NCI-H2171 treated with DMSO at 0.1 percent for 48 hours (cell line): ENCODE measurements around the gene OSBPL9.
"Not testable (repeated sequence)": the region's sequence is repeated elsewhere in the genome, so short reads cannot be mapped to it uniquely, and the experiment has no call there.

Source experiments
- DNase-seq: peaks from one replicate; lab custom pipeline; 2025; lab: John Stamatoyannopoulos, UW

Gene OSBPL9

DNA sequence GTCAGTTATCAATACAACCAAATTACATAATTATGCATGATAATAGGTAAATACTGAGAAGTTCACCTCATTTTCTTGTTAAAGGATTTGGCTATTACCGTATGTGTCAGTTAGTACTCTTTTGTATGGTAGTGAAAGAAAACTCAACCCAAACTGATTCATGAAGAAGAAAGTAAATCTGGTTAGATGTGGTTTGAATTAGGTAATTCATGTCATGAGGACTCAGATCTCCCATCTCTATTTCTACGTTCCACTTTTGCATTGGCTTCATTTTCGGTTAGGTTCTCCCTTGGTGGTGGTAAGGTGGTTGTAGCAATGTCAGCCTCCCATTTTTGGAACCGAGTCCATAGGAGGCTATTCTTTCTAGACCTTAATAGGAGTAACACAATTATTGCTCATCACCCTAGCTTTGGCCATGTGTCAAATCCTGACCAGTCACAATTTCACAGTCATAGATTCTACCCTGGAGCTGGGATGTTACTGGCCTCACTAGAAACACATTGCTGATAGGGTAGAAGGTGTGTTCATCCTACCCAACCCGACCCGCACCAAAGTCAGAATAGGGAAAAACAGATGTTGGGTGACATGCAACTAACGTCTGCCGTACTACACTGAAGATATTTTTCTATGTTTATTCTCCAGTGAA, 97.6 kb downstream of the OSBPL9 start:
- DNase-seq, result no peak

DNA sequence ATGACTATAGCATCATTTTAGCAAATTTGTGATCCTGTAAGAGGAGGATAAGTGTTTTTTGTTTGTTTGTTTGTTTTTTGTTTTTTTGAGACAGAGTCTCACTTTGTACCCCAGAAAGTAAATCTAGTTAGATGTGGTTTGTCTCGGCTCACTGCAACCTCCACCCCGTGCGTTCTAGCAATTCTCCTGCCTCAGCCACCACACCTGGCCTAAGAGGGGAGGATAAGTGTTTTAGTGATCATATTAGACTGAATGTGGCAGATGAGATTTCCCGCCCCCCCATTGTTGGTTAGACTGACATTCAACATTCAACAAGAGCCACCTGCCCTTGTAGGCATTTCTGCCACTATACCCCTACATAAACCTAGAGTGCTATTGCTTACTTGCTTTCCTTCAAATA, 98.5 kb downstream of the OSBPL9 start:
- DNase-seq, result no peak

DNA sequence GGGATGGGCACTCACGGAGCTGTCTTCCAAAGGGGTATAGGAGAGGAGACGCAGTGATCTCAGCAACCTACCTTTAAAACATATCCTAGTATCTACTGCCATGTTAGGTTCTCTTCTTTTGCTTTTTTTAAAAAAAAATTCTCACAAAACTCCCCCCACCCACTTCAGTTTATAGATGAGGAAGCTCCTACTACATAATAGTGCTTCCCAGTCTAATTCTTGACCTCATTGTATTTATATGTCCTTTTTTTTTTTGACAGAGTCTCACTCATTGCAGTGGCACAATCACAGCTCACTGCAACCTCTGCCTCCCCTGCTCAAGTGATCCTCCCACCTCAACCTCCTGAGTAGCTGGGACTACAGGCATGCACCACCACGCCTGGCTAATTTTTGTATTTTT, 99.9 kb downstream of the OSBPL9 start:
- DNase-seq, result no peak

DNA sequence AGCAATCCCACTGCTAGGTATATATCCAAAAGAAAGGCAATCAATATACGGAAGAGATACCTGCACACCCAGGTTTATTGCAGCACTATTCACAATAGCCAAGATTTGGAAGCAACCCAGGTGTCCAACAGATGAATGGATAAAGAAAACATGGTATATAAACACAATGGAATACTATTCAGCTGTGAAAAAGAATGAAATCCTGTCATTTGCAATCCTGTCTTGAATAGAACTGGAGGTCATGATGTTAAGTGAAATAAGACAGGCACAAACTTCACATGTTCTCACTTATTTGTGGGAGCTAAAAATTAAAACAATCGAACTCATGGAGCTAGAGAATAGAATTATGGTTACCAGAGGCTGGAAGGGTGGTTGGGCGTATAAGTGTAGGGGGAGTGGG, 101.0 kb downstream of the OSBPL9 start:
- DNase-seq, result no peak

DNA sequence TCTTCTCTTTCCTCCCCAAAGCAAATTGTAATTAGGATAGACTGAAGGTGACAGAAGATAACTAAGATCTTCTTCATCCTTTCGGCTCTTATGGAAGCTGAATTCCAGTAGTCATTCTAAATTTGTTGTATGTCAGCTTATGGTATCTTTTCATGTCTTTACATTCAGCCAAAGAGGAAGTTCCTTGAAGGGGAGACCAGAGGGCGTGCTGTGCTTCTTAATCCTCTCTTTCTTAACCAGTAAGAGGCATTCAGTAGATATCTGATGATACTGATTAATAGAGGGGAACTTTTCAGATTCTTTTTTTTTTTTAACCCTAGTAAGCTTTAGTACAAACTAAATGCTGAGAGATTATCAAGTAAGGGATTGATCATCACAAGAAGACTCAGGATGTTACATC, 102.3 kb downstream of the OSBPL9 start:
- no peak for DNase-seq

DNA sequence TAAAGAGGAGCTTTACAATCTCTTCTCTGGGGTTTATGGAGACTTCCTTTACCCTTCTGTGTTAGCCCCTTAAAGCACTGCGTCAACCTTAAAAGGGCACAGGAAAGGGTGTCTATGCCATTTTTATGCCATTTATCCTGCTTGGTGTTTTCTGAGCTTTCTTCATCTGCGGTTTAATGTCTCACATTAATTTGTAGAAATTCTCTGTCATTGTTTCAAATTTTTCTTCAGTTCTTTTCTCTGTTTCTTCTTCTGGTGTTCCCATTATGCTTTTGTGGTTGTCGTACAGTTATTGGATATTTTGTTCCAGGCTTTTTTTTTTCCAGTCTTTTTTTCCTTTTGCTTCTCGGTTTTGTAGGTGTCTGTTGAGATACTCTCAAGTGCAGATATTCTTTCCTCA, 107.9 kb downstream of the OSBPL9 start:
- no peak for DNase-seq

DNA sequence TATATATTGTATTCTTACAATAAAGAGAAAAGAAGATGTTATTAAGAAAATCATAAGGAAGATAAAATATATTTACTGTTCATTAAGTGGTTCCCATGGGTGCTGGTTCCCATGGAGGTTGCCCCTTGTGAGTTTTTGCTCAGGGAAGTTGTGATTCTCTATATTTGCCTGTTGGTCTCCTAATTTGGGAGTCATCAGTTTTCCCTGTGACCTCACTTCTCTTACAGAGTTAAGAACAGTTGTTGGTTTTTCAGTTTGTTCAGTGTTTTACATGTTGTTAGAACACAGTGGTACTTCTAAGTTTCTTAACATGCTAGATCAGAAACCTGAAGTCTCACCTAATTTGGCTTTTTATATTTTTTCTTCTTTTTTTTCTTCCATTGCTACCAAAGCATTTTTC, 109.2 kb downstream of the OSBPL9 start:
- no peak for DNase-seq

DNA sequence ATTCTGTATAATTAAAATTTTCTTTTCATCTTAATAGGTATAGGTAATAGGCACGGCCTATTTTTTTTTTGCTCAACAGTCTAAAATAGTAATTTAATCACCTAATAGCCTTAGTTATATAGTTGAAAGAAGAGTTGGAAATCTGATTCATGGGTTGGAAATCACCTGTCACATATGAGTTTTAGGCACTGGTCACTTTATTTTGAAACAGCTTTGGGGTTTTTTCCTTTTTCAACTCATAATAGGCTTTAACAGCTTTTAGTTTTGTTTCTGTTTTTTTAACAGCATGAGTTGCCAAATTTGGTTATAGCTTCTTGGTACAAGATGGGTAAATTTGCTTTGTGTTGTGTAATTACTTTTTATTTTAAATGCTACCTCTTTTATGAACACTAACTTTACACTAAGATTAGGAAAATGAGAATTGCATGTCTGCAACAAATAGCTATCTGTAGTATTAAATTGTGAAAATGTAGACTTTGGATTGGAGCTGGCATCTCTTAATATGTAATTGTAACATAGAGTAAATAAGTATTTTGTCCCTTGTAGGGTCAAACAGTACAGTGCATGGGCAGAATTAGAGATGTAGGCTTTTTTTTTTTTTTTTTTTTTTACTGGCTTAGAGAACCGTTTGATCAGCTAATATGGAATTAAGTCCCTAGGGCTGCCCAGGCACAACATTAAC, 109.8 kb downstream of the OSBPL9 start:
- no peak for DNase-seq

DNA sequence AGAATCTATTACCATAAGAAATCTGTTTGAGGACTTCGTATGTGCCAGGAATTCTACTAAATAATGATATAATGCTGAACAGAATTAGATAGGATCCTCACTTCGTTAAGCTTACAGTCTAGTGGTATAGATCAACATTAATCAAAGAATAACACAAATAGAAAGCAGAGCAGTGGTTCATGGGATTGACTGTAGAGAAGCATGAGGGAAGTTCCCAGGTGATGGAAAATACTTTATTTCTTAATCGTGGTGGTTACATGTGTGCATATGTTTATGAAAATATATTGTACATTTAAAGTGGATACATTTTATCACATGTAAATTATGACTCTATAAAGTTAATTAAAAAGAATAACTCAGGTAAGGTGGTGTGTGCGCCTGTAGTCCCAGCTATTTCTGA, 110.5 kb downstream of the OSBPL9 start:
- no peak for DNase-seq

DNA sequence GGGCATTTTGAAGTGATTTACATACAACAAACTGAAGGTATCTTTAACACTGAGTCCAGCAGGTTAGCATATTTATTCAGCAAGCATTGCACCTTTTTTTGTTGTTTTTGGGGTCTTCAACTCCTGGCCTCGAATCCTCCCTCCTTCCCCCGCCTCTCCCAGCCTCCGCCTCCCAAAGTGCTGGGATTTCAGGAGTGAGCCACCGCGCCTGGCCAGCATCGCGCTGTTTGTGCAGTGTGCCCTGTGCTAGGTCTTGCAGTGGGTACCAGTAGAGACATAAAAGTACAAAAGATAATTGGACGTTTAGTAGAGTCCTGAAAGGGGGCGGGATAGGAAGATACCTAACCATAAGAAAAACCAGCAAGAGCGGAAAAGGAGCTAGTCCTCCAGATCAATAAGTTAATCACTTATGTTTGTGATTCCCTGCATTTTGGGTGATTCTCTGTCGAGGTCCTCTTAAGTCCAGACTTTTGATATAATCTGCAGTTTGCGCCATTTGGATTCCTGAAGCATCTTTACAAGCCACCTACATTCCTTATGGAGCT, 111.8 kb downstream of the OSBPL9 start:
- DNase-seq, result no peak

DNA sequence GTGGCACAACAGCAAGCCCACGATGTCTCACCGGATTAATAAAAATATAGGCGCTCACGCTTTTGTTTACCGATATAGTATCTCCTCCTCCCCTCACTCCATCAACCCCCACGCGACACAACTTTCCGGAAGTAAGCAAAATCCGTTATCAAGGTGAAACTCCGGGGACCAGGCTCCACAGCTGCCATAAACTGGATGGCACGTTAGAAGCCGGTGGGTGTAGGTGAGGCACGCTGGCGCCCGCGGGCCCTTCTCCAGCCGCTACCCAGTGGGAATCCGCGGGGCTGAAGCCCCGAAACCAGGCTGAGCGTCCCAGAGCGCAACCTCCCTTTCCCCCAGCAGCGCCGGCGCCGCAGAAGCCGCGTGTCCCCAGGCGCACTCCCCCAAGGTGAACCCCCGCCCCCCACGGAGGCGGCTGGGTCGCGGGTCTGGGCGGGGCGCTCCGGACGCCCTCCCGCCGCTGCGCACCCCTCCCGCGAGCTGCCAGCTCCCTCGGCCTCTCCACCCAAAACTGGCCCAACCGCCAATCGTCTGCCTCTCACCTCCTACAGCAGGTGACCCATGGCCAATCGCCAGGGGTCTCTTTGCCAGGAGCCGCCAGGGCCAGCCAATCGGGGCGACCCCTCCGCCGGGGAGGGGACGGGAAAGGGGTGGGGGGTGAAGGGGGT, 112.4 kb downstream of the OSBPL9 start:
- peak; percentile 97 for DNase-seq

DNA sequence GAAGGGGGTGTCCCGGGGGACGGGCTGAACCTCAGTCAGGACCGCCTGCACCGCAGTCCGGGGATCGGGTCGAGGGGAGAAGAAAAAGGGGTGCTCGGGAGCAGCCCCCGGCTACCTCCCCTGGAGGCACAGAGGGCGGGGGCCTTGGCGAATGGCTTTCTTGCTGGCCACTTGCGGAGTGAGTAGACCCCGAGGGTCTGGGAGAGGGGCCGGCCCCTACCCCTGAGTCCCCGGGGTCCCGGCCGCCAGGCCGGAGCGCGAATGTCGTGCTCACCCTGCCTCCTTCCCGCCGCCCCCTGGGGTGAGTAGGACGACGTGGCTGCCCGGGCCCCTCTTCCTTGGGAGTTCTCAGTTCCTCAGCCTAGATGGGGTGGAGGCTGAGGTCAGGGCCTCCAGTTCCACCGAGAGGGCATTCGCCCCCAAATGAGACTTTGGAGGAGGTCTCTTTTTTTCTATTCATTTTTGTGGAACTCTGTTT, 113.0 kb downstream of the OSBPL9 start:
- DNase-seq, result no peak

DNA sequence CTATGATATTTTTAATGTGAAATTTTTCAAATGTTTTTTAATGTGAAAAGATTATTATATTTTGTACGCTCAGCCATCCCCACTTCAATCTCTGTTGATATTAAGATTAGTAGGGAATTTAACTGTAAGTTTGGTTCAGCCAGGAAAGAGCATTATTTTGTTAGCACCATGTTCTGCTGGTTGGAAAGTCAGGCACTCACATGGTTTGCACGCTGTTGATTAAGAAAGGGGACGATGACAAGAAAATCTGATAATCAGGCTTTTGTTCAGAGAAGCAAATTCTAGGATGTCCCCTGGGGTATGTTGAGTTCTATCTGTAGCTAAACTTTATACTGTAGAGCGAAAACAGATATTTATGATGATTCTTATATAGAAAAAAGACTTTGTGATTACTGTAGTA, 115.1 kb downstream of the OSBPL9 start:
- DNase-seq, result no peak

DNA sequence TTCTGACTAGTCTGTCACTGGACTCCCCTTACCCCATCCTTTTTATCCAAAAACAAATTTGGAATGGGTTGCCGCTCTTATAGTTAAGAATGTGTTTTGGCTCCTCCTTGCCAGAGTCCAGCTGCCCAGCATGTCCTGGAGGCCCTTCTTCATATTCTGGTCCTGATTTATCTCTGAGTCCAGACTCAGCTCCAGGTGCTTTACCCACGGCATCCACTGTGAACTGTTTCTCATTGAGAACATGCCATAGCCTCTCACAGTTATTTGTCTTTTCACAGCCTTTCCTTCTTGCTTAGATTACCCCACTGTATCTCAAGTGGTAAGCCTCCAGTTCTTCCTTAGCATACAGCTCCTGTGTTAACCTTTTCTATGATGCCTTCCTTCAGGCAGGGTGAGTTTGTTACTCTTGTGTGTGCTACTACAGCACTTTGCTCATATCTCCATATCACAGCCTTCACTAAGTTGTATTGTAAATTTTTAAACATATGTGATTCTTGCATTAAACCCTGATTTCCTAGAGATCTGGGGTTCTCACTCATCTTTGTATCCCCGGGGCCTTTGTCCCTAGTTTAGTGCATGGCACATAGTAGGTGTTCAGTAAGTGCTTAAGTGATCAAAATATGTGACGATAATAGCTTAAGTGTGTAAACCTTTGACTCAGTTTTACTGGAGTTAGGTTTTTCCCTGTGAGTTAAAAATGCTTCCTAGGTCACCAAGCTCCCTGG, 116.0 kb downstream of the OSBPL9 start:
- DNase-seq, result no peak

DNA sequence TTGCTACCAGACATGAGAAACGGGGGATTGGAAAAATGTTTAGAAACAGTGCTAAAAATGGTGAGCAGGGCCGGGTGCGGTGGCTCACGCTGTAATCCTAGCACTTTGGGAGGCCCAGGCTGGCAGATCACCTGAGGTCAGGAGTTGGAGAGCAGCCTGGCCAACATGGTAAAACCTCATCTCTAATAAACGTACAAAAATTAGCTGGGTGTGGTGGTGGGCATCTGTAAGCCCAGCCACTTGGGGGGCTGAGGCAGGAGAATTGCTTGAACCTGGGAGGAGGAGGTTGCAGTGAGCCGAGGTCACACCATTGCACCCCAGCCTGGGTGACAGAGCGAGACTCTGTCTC, 116.5 kb downstream of the OSBPL9 start:
- DNase-seq, result not testable (repeated sequence)

DNA sequence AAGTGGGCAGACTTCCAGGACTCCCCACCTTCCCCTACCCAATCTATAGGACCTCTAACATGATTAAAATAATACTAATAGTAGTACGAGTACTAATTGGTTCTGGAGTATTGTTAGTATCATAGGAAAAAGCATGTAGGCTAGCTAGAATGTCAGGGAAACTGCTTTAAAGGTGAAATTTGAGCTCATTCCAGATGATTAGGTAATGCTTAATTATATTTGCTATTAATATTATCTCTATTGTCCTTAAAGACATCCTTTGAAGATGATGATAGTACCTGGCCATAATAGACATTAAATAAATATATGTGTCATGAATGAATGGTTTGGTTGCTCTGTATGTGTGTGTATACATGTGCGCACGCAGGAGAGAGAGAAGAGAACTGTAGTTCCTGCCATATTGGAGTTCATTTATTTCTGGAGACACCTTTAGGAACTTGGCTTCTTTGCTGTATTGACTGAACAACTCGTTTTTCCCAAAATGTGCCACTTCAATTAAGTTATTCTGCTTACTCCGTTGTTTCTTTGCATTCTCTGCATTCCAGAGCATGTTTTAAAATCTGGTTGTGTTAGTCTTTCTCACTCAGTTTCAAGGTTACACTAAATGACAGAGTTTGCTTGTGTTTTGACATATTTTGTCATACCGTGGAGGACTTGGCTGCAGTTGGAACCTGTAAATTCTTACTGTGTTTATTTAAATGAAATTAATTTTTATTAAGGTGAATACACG, 117.1 kb downstream of the OSBPL9 start:
- DNase-seq, result no peak

DNA sequence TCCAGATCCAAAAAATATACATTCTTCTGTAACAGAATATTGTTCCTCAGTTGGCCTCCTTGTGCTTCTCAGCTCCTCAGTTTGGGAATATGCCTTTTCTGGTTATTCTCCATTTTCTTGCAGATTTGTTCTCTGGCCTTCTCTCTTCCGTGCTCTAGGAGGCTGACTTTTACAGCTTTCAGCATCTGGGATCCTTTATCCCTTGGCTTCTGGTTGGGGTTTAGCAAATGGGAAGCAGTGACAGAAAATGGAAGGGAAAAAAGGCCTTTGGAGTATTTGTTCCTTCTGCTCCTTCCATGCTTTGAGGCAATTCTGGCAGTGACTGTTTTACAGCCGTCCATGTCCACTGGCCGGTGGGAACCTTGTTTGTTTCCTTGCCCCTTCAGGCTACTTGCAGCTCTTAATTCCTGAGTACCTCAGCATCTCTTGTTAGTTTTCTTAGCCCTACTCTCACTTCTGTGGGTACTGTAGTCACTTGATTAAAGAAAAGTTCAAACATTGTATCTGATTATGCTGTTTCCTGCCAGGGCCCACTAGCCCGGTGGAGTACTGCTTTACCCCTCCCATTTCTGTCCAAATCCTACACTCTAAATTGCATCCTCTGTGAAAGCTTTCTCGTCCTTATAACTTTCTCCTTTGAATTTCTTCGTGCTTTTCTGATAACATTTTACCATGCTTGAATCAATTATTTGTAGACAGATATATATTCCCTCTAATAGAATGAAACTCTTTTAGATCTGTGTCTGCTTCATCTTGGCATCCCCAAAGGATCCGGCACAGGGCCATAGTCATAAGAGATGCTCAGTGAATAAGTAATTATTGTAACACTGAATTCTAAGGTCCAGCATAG, 118.2 kb downstream of the OSBPL9 start:
- DNase-seq, result no peak

DNA sequence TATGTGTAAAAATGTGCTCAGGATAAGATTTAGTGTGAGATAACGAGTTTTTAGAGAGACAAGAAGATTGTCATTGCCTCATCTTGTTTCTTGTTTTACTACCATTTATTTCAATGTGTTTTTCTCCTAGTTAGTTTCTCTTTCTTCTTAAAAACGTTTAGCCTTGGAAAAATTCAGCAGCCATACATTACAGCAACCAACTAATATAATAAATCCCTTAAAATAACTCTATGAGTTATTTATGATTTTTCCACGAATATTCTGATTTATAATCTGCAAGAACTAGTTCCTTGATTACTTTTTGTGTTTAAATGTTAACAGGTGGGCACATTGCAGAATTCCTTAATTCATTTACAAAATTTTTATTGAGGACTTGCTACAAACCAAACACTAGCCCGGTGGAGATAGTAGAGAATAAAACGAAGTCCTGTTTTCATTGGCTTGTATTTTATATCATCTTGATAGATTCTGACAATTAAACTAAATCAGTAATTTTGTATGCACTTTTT, 118.9 kb downstream of the OSBPL9 start:
- DNase-seq, result no peak

DNA sequence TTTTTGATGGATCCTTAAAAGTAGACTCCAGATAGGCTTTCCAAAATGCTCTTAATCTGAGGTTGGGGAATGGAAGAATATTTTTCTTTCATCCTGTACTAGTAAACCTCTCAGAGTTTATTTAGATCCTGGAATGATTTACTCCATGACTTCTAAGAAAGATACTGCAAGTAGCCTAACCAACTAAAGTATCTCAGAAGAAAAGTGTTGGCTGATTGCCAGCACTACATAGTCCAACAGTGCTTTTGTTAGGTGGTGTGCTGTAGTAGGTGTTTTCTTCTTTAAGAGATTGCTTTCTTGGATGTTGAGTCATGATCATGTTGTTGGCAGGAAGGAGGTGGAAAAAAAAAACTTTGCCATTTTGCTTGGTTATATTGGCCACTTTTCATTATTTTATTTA, 119.8 kb downstream of the OSBPL9 start:
- DNase-seq, result no peak

DNA sequence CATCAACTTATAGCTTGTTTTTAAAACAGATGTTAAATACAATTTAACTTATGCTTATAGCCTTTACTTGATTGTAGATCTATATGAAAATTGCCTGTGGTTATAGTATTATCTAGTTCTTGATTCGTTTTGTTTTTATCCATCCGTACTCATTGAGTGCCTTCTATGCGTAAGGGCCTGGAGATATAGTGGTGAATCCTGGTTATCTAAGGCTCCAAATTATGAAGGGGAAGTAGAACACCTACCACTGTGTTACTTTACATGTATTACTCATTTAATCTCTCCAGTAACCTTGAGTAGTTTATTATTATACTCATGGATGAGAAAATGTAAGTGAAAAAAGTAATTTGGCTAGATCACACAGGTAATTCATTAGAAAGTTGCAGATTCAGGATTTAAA, 121.8 kb downstream of the OSBPL9 start:
- DNase-seq, result no peak

DNA sequence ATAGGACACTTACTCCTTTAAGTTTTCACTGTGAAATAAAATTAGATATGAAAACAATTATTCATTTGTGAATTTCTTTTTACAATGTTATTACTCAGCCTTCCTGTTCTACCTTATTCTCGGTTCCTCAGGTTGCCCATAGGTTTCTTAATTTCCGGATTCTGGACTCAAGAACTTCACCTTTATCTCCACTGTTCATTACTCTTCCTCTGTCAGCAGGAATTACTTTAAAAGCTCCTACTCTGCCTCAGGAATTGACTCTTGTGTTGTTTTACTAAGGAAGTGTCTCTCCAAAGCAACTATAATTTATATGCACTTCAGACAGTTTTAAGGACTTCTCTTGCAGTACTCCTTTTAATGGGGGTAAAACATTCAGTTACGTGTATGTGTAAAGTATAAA, 123.8 kb downstream of the OSBPL9 start:
- DNase-seq, result no peak
